Hippocampal formation (tissue), 2 donors: ENCODE data around the gene ULBP3.
"Not testable (repeated sequence)": the region's sequence is repeated elsewhere in the genome, so short reads cannot be mapped to it uniquely, and the experiment has no call there.

Source experiments
- DNase-seq, 2 donors: peaks; one replicate each; lab custom pipeline; 2025; lab: John Stamatoyannopoulos, UW

The ULBP3 gene

DNA sequence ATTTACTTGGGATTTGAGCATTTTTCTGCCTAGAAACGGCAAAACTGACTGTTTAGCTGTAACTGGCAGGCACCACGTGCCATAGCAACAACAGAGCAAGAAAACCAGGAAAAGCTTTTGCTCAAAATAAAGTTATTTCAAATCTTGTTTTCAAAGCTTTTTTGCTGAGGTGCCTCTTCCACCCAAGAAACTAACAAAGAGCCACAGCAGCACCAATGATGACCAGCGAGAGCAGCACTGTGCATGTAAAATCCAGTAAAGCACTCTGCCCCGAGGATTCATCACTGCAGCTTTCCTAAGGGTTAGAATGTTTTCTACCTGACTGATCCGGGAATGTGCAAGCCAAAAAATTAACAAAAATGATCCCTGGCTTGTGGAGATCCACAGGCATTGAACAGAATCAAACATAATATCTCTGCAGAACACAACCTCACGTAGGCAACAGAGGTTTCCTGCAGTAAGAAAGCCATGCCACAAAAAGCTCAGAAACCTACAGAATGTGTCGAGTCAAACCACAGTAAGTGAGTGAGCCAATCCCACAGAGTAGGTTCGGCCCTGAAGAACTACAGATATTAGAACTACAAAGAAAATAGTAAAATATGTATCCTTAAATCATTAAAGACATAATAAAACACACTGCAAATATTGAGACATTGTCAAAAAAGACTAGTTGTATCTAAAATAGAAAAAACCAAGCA, 7.4 kb upstream of the ULBP3 start:
- no peak for DNase-seq

DNA sequence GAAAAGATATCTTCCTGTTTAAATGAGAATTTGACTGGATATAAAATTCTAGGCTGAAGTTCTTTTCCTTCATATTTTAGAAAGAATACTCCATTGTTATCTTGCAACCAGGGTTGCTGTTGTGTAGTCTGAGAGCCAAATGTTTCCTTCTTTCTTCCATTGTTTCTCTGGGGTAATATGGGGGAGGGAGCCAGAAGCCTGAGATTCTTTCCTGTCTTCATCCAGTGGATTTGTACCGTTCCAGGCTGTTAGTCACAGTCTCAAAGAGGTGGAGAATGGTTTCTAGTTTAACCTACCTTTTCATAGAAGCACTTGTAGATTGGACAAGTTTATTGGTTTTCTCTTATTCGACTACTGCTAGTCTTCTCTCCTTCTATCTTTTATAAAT, 6.1 kb upstream of the ULBP3 start:
- no peak for DNase-seq

DNA sequence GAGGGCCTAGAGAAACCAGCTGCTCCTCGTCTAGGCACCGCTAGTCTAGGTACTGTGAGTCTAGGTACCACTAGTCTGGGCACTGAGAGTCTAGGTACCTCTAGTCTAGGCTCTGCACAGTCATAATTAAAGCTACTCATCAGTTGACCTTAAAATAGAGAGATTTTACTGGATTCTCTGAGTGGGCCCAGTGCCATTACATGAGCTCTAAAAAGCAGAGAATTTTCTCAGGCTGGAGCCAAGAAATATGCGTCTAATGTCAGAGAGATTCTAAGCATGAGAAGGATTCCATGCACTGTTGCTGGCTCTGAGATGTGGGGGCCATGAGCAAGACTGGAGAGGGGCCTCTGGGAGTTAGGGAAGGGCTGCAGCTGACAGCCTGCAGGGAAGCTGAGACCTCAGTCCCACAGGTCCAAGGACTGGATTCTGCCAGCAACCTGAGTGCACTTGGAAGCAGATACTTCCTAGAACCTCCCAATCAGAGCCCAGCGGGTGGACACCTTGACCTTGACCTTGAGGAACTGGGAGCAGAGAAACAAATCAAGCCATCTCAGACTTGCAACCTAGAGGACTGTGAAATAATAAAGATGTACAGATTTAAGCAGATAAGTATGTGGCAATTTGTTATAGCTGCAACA, 5.6 kb upstream of the ULBP3 start:
- DNase-seq = not testable (repeated sequence)

DNA sequence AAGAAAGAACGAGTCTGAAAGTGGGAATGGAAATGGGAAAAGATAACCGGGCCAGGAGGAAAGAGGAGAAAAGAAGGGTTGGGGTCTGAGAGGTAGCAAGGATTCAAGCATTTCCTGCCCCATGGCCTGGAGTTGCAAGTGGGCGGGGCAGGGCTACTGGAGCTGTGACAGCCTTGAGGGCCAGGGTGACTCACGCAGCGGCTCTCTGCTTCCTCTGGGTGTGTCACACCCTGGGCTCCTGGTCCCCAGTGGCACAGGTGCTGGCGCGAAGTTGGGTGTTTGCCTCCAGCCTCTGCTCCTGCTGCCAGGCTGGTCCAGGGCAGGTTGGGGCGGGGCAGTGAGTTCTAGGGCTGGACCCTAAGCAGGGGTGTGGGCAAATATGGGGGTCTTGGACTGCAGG, 3.3 kb upstream of the ULBP3 start:
- no peak for DNase-seq

DNA sequence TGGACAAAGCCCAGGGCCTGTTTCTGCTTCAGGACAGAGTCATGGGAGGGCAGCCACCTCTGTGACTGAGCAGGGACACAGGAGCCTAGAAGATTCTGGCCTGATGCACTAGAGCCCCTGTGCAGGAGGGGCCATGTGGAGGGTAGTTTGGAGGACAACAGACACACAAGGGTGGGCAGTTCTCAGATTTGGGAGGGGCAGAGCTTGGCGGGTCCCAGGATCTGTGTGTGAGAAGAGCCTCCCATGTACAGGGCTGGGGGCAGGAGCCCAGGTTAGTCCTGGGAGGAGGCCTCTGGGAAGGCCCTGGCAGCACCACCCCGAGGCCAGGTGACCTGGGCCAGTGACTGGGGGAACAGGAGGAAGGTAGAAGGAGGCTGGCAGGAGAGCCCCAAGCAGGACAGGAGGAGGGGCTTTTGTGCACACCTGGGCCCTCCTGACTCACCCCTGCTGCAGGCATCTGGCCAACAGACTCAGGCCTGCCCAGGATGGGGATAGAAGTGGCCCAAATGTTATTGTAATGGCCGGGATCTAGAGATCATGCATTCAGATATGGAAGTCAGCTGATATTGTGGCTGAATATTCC, 1.4 kb upstream of the ULBP3 start:
- DNase-seq = no peak

DNA sequence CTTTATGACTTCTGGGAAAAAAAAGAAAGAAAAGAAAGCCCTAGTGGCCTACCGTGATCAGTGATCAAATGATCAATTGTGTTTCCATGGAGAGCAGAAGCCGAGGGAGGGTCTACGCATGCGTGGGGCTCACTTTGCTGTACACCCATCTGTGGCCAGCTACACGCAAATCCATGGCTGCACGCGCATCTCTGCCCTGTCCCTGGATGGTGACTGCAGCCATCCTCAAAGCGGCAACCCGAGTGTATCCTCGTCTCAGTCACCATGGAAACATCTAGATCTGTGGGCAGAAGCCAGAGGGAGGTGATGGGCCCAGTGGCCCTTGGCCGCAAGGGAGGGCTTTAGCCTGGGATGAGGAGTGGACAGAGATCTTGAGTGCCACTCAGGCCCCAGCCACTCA, 785 bp upstream of the ULBP3 start:
- DNase-seq = no peak

DNA sequence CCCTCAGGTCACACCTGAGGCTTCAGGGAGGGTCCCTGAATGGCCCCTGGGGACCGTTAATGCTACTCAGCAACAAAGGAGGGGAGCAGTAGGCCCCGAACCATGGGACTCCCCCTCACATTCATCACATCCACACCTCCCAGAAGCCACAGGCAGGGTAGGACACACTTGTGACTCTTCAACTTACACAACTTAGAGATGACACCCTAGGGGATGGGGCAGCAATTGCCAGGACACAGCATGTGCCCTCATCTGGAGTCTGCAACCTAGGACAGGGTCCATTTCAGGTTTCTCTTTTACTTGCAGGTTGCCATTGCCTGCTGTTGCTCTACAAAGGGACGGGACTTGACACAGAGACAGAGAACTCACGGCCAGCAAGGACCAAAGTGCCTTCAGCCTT, 770 bp downstream of the ULBP3 start:
- DNase-seq = no peak

DNA sequence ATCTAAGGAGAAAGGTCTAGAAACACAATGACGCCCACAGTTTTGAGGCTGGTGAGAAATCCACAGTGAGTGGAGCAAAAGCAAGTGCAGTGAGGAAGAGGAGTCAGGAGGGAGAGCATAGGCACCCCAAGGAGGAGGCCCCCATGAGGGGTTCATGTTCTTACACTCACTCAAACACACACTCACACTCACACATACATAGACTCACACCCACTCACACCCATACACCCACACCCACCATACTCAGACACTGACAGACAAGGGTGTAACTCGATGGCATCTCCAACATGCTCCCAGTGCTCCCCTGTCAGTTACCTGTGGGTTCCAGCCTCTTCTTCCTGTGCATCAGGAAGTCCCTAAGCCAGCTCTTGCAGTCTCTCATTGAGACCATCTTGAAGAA, 3.8 kb downstream of the ULBP3 start:
- no peak for DNase-seq

DNA sequence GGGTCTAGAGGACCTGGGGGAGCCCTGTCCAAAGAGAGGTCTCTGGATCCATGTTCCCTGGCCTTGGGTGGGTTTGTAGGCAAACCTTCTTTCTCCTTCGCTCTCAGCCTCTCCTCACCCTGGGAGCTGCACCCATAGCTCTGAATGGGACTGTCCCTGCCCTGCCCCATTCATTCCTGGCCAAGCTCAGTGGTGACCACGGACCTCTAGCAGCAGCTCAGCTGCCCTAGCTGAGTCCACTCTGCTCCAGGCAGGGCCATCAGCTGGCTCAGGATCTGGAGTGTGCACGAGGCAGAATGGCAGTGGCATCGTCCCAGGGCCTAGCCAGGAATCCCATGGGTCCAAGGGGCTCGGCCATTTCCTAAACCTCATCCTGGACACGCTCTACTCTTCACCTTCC, 5.3 kb downstream of the ULBP3 start:
- no peak for DNase-seq

DNA sequence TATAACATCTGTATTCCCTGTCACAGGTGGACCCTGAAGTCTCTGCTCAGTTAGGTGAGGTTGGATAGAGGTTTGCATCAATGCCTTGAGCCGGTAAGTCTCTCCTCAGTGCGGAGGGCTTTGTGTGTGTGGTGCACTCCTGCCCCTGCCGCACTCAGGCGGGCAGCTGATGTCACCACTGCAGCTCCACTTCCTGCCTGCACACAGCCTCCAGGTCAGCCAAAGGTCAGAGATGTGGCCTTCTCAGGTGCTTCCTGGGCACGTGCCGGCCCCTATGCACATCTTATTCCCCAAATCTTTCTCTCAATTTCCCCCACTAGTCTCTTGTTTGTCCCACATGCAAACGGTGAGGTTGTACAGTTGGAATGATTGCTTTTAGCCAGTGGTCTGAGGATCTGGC, 8.9 kb downstream of the ULBP3 start:
- not testable (repeated sequence) for DNase-seq

DNA sequence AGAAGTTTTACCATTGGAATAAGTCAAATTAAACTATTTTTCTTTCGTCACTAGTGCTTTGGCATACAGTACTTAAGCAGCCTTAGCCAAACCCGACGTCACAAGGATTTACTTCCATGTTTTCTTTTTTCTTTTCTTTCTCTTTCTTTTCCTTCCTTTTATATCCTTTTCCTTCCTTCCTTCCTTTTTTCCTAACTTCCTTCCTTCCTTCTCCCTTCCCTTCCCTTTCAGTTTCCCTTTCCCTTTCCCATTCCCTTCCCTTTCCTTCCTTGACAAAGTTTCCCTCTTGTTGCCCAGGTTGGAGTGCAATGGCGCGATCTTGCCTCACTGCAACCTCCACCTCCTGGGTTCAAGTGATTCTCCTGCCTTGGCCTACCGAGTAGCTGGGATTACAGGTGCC, 9.9 kb downstream of the ULBP3 start:
- DNase-seq = no peak

DNA sequence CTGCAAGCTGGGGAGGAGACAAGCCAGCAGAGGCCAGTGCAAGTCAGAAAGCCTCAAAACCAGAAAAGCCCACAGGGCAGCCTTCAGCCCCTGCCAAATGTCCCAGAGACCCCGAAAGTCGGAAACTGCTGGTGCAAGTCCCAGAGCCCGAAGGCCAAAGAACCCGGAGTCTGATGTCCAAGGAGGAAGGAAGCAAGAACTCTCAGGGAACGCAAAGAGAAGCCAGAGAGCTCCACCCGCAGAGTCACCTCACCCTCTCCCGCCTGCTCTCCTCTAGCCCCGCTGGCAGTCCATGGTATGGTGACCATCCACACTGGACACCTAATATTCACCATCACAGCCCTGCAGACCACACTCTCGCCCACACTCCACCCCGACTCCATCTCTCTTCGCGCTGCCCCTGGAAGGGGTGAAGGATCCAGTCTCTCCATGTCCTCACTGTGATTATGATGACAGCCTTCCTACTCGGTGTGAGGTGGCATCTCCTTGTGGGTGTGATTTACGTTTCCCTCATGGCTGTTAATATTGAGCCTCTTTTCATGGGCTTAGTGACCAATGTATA, 10.6 kb downstream of the ULBP3 start:
- no peak for DNase-seq

DNA sequence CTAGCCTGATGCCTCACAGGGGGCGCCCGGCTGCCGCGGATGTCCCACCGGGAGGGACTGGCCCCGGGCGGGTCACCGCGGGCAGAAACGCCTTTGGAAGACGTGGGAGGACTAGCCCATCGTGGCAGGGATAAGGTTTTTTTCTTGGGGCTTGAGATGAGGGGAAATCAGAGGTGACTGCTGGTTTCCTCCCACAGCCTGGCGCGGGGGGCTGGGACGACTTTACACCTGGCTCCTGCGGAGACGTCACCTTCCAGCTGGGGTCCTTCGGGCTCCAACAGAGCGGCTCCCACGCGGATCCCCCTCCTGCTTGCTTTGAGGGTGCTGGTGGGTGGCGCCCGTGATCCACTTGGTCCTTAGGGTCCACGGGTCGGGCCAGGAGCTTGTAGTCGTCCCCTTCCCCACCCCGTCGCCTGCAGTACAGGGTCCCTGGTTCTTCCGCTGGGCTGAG, 11.4 kb downstream of the ULBP3 start:
- DNase-seq = no peak

DNA sequence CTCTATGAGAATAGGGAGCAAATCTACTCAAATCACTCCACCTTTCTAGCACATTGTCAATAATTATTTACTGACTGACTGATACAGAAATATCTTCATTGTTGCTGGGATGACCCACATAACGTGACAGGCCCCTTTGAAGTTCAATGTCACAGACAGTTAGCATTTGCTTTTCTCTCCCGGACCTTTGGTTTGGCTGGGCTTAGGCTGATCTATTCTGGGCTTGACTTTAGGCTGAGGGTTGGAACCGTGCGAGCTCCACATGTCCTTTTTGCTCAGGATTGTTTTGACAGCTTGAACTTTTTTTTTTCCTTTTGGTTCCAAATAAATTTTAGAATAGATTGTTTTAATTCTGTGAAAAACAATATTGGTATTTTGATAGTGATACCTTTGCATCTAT, 12.0 kb downstream of the ULBP3 start:
- no peak for DNase-seq

DNA sequence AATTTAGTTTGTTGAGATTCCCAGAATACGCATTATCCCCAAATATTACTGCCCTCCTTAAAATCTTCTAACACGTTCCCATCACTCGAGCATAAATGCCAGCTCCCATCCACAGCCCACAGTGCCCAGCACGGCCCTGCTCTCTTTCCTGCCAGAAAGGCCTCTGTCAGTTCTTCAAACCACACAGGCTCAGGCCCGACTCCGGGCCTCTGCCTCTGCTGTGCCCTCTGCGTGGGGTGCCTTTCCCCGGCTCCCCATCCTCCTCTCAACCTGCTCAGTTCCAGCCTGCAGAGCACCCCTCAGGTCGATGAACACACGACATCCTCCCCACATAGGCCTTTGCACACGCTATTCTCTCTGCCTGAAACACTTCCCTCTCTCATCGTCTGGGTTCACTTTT, 12.8 kb downstream of the ULBP3 start:
- DNase-seq = no peak

DNA sequence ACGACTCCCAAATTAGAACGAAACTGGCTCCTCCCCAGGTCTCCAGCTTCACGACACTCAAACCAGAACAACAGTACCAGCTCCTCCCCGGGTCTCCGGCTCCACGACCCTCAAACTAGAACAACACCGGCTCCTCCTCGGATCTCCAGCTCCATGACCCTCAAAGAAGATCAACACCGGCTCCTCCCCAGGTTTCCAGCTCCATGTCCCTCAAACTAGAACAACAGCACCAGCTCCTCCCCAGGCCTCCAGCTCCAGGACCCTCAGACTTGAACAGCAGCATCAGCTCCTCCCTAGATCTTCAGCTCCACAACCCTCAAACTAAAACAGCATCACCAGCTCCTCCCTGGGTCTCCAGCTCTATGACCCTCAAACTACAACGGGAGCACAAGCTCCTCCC, 13.8 kb downstream of the ULBP3 start:
- DNase-seq = no peak

DNA sequence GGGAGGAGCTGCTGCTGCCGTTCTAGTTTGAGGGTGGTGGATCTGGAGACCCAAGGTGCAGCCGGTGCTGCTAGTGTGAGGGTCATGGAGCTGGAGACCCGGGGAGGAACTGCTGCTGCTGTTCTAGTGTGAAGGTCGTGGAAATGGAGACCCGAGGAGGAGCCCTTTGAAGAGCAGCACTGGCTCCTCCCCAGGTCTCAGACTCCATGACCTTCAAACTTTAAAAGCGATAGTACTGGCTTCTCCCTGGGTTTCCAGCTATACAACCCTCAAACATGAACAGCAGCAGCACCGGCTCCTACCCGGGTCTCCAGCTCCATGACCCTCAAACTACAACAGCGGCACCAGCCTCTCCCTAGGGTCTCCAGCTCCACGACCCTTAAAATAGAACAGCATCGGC, 15.5 kb downstream of the ULBP3 start:
- DNase-seq = no peak

DNA sequence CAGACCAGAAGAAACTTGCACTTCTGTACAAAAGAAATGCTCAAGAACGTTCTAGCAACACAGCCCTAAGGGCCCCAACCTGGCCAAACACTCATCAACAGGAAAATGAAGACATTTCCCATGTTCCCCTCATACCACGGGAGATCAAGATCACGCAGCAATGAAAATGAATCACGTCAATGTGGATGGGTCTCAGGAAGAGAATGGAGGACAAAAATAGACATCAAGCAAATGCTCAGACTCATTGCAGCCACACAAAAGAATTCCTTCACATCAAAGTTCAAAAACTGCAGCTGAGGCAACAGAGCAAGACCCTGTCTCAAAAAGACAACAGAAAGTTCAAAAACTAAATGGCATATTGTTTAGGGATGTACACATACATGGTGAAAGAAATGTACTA, 18.1 kb downstream of the ULBP3 start:
- no peak for DNase-seq

DNA sequence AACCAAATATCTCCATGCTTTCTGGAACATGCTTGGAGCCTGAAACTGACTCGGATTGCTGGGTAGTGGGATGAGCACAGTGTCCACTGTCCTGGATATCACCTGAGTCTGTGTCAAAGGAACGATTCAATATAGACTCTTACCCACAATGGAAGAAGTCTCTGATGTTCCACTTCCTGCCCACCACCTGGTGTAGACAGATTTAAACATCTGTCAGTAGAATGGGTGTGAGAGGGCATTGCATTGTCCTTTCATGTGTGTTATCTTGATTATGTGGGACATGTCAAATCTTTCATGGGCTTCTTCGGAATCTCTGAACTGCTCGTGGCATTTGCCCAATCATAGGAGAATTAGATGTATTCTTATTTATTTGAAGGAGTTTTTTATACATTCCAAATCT, 20.8 kb downstream of the ULBP3 start:
- DNase-seq = no peak

DNA sequence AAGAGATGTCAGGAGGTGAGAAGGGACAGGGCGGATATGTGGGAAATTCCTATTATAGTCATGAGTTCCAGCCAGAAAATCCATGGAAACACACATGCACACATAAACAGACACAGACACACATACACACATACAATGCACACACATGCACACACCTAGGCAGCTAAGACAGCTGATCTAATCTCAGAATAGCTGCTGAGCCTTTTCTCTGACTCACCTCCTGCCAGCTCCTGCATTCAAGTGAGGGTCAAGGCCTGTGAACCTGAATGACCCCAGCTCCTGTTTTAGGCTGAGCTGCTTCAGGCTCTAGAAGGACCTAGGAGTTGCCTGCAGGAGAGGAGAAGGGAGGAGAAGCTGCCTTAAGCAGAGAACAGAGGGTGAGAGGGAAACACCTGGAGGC, 22.0 kb downstream of the ULBP3 start:
- no peak for DNase-seq

DNA sequence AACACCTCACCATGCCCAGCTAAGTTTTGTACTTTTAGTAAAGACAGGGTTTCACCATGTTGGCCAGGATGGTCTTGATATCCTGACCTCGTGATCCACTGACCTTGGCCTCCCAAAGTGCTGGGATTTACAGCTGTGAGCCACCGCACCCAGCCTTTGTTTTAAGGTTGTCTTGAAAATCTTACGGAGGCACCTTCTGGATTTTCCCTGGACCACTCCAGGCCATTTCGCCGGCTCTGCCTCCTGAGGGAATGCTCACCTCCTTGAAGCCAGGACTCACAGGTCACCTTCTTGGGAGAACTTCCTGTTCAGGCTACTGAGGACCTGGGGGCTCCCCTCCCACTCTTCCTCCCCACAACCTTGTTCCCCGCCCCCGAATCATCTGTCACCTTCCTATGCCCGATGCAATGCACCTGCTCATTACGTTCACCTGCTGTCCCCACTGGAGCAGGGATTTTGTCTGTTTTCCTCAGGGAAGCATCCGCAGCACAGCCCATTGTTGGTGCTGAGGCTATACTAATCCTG, 24.2 kb downstream of the ULBP3 start:
- DNase-seq = no peak

DNA sequence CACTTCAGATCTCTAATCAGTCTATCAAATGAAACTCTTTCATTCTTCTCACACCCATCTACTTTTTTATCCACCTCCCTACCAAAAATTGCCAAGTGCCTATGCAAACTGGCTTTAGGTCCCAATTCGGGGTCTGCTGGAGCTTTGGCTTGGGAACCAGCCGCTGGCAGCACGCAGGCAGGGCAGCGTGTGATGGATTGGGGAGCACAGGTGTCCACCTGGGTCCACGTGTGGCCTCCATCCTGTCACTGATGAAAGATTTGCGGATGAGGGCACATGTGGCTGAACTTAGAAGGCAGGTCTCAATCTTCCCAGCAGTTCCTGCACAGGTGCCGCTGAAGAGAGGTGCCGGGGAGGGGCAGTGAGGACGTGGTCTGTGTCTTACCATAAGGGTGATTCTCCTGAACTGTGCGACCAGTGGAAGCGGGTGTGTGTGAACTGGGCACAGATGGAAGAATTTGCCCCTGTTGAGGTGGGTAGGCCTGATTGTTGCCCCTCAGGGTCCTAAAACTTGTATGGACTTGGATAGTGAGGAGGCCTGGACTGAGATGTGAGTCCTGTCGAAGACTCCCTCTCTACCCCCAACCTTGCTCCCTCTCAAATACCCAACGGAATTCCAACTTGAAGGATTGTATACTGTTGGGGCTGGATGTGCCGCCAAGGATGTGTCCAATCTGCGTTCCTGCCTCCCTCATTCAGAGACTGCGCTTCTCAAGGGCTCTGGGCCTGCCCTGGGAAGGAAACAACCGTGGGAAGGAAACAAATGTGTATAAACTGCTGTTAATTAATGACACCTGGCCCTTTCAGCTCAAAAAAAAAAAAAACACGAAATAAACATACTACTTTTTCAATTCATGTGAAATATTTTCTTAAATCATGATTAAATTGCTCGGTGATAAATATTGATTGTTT, 25.2 kb downstream of the ULBP3 start:
- DNase-seq = no peak
